OCI-LY1 (cell line): ENCODE measurements around the gene CCNDBP1.

Experiments used
- H2AFZ ChIP-seq: fragments of 200-600 bp; sonication (generic), shearing (Covaris generic); 2 replicates; pipeline ENCODE4 v1.6.0; 2014; ENCODE audit warnings: antibody characterized with exemption, mild to moderate bottlenecking, low read length
- H3F3A ChIP-seq: fragments of 200-600 bp; sonication (generic), shearing (Covaris generic); 2 replicates; pipeline ENCODE4 v1.6.0; 2014; ENCODE audit warnings: mild to moderate bottlenecking, antibody characterized with exemption, low read length, moderate library complexity; ENCODE audit not compliant: insufficient read depth
- H3K27ac ChIP-seq: fragments of 200-600 bp; sonication (generic); 2 replicates; pipeline ENCODE4 v1.5.1; 2014; ENCODE audit warnings: low read length, mixed run types, mild to moderate bottlenecking, low read depth; ENCODE audit not compliant: poor library complexity, severe bottlenecking
- H3K27me3 ChIP-seq: fragments of 200-600 bp; sonication (generic); 2 replicates; pipeline ENCODE4 v1.6.0; 2014; ENCODE audit warnings: antibody characterized with exemption, mild to moderate bottlenecking, low read length, moderate library complexity; ENCODE audit not compliant: insufficient read depth
- H3K36me3 ChIP-seq: fragments of 200-600 bp; sonication (generic); 2 replicates; pipeline ENCODE4 v1.6.1; 2014; ENCODE audit warnings: mild to moderate bottlenecking, antibody characterized with exemption, low read length, moderate library complexity, mixed read lengths; ENCODE audit not compliant: insufficient read depth
- H3K4me1 ChIP-seq: fragments of 200-600 bp; sonication (generic); 2 replicates; pipeline ENCODE4 v1.5.1; 2014; ENCODE audit warnings: mild to moderate bottlenecking, low read length, moderate library complexity; ENCODE audit not compliant: insufficient read depth, severe bottlenecking
- H3K4me2 ChIP-seq: fragments of 200-600 bp; sonication (generic), shearing (Covaris generic); 2 replicates; pipeline ENCODE4 v1.6.1; 2014; ENCODE audit warnings: low read length
- H3K4me3 ChIP-seq: fragments of 200-600 bp; sonication (generic); 2 replicates; pipeline ENCODE4 v1.5.1; 2014; ENCODE audit warnings: low read length, low read depth, mild to moderate bottlenecking, mixed read lengths; ENCODE audit not compliant: poor library complexity, severe bottlenecking
- H3K79me2 ChIP-seq: fragments of 200-600 bp; shearing (Covaris generic); 2 replicates; pipeline ENCODE4 v1.6.1; 2016; ENCODE audit warnings: mixed run types, low read length, mixed read lengths; ENCODE audit not compliant: insufficient read depth
- H3K9ac ChIP-seq: fragments of 200-600 bp; sonication (generic), shearing (Covaris generic); 2 replicates; pipeline ENCODE4 v1.6.1; 2014; ENCODE audit warnings: mild to moderate bottlenecking, low read length, mixed read lengths
- H3K9me2 ChIP-seq: fragments of 200-600 bp; sonication (generic), shearing (Covaris generic); 2 replicates; pipeline ENCODE4 v1.6.1; 2014; ENCODE audit warnings: low read depth, mild to moderate bottlenecking, low read length, mixed read lengths
- H3K9me3 ChIP-seq: fragments of 200-600 bp; shearing (Covaris generic); 2 replicates; pipeline ENCODE4 v1.6.1; 2014; ENCODE audit warnings: low read length, mixed read lengths
- H4K20me1 ChIP-seq: fragments of 200-600 bp; sonication (generic), shearing (Covaris generic); 2 replicates; pipeline ENCODE4 v1.6.0; 2016; ENCODE audit warnings: mild to moderate bottlenecking, low read length; ENCODE audit not compliant: insufficient read depth
- EZH2 ChIP-seq: fragments of 200-600 bp; sonication (generic), shearing (Covaris generic); IDR thresholded peaks from 2 replicates; pipeline ENCODE4 v1.8.0; 2017; ENCODE audit warnings: borderline replicate concordance, mixed run types, mild to moderate bottlenecking, antibody characterized with exemption, low read length, moderate library complexity, mixed read lengths
- TF ChIP-seq, protein P1 (sequence below): fragments of 200-600 bp; sonication (generic), shearing (Covaris generic); IDR thresholded peaks from 2 replicates; pipeline ENCODE4 v1.5.1; 2017; ENCODE audit warnings: mild to moderate bottlenecking, antibody characterized with exemption, low read length, moderate library complexity, mixed read lengths

The CCNDBP1 gene

DNA sequence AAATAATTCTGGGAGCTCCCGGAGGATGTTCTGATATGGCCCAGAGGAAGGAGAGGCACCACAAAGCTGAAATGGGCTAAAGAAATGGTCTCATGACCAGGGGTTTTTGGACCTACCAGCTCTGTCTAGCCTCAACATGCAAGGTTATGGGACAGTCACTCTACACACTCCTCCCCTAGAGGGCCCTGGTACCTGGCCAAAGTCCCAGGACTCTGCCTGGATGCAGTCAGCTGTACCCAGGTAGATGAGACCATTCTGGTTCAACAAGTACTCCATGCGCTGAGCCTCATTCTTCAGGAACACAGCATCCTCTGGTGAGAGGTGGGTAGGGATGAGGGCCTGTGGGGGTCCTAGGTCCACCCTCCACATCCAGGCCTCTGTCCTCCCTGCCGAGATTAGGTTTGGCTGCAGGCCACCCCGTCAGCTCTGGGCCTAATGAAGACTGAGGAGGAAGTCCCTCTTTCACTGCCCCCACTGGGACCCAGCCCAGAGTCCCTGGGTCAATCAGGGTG lies 26.1 kb downstream of the CCNDBP1 start:
- no peak overlapping the region for H3K4me3 ChIP-seq
- H3F3A ChIP-seq, result no peaks in the 10 kb centered on the region
- no peaks in the 10 kb centered on the region for H3K36me3 ChIP-seq
- peaks cover 14% of the 10 kb centered on the region for H3K27me3 ChIP-seq
- no peak overlapping the region for H3K9ac ChIP-seq
- H3K4me1 ChIP-seq, result no peaks in the 10 kb centered on the region
- no peaks in the 10 kb centered on the region for H3K79me2 ChIP-seq
- no peaks in the 10 kb centered on the region for H3K9me3 ChIP-seq
- no peaks in the 10 kb centered on the region for H4K20me1 ChIP-seq
- no peak overlapping the region for H3K27ac ChIP-seq
- no peak overlapping the region for H3K4me2 ChIP-seq
- TF ChIP-seq EZH2, result no peak
- TF ChIP-seq, protein P1, sequence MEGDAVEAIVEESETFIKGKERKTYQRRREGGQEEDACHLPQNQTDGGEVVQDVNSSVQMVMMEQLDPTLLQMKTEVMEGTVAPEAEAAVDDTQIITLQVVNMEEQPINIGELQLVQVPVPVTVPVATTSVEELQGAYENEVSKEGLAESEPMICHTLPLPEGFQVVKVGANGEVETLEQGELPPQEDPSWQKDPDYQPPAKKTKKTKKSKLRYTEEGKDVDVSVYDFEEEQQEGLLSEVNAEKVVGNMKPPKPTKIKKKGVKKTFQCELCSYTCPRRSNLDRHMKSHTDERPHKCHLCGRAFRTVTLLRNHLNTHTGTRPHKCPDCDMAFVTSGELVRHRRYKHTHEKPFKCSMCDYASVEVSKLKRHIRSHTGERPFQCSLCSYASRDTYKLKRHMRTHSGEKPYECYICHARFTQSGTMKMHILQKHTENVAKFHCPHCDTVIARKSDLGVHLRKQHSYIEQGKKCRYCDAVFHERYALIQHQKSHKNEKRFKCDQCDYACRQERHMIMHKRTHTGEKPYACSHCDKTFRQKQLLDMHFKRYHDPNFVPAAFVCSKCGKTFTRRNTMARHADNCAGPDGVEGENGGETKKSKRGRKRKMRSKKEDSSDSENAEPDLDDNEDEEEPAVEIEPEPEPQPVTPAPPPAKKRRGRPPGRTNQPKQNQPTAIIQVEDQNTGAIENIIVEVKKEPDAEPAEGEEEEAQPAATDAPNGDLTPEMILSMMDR, result no peak
- no peaks in the 10 kb centered on the region for H3K9me2 ChIP-seq
- no peak overlapping the region for H2AFZ ChIP-seq

DNA sequence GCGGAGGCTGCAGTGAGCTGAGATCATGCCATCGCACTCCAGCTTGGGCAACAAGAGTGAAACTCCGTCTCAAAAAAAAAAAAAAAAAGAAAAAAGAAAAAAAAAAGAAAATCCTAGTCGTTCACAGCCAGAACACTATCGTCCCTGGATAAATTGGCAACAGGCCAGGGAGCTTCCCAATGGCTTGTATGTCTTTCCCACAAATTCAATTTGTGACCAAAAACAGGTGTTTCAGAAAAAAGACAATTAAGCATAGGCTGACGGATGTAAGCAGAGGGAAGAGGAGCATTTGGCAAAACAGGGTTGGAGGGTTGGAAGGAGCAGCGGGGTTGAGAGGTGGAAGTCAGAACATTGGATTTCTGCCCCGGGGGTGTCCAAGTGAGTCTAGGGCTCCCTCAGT lies 27.1 kb downstream of the CCNDBP1 start:
- Histone ChIP-seq H4K20me1 (no peaks in the 10 kb centered on the region), H3F3A (no peaks in the 10 kb centered on the region), H3K4me3 (no peak overlapping the region), H2AFZ (no peak overlapping the region), H3K9ac (no peak overlapping the region), H3K27ac (no peak overlapping the region), H3K4me2 (no peak overlapping the region), H3K27me3 (peaks cover 14% of the 10 kb centered on the region), H3K79me2 (no peaks in the 10 kb centered on the region), H3K9me2 (no peaks in the 10 kb centered on the region), H3K9me3 (no peaks in the 10 kb centered on the region), H3K36me3 (no peaks in the 10 kb centered on the region), H3K4me1 (no peaks in the 10 kb centered on the region)
- no peak for TF ChIP-seq EZH2
- TF ChIP-seq, protein P1, result no peak

DNA sequence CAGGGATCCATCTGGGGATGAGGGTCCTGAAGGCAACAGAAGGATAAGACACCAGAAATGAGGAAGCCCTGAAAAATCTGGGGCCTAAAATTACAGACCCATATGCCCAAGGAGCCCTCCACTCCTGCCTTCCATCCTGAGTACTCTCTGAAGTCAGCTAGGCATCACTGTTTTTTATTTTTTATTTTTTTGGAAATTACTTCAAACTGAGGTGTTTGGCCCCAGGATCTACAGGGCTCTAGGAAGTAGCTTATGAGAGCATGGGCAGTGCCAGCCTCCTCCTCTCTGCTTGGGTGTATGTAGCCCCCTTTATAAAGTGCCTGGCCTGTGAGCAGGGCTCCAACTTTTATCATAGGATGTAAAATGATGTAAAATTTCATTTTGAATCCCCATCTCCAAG lies 27.7 kb downstream of the CCNDBP1 start:
- Histone ChIP-seq H3K36me3 (no peaks in the 10 kb centered on the region), H3K9ac (no peak overlapping the region), H3K27ac (no peak overlapping the region), H4K20me1 (no peaks in the 10 kb centered on the region), H3K9me2 (no peaks in the 10 kb centered on the region), H3K4me3 (no peak overlapping the region), H3K79me2 (no peaks in the 10 kb centered on the region), H3K4me2 (no peak overlapping the region), H3K9me3 (no peaks in the 10 kb centered on the region), H2AFZ (no peak overlapping the region), H3K27me3 (peaks cover 14% of the 10 kb centered on the region), H3K4me1 (no peaks in the 10 kb centered on the region), H3F3A (no peaks in the 10 kb centered on the region)
- TF ChIP-seq EZH2, result no peak
- TF ChIP-seq, protein P1, result no peak
